IPS DF 4.7 (cell line): ENCODE measurements around the gene USP9X.
"Not testable (repeated sequence)": the region's sequence is repeated elsewhere in the genome, so short reads cannot be mapped to it uniquely, and the experiment has no call there.

Source experiments
- DNase-seq: peaks from one replicate; pipeline ENCODE4 v3.0.0-alpha.2; 2013; ENCODE audit warnings: low spot score; ENCODE audit errors: extremely low read depth

USP9X gene

DNA sequence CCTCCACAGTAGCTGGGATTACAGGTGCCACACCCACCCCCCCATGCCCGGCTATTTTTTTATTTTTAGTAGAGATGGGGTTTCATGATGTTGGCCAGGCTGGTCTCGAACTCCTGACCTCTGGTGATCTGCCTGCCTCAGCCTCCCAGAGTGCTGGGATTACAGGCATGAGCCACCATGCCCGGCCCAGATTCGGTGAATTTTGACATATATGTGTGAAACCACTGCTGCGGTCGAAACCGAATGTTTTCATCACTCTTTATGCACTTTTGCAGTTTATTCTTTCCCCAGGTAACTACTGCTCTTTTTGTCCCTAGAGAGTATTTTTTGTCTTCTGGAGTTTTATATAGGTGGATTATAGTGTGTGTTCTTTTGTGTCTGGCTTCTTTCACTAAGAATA lies 101.7 kb downstream of the USP9X start:
- not testable (repeated sequence) for DNase-seq

DNA sequence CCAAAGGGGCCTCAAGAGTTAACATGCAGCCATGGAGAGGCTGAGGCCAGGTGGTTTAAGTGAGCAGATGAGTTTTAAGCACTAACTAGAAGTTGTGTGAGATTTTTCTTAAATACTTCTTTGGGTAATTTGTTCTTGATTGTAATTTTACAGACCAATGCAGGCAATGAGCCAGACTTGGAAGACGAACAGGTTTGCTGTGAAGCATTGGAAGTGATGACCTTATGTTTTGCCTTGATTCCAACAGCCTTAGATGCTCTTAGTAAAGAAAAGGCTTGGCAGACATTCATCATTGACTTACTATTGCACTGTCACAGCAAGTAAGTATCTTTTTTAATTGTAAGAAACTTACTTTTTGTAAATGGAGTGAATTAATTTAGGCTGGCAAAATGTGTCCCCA lies 103.9 kb downstream of the USP9X start:
- no peak for DNase-seq

DNA sequence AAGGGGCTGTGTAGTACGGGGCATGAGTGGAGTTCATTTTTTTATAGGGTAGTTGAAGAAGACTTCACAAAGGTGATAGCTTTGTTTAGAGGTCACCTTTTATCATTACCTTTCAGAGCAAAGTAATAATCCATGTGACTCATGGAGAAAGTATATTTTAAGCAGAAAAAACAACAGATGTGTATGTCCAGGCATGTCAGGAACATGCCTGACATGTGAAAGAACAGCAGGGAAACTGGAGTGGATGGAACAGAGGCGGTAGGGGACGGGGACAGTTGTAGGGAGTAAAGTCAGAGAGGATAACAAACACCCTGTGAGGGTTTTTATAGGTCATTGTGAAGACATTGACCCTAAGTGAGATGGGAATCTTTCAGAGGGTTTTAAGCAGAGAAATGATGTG lies 107.6 kb downstream of the USP9X start:
- no peak for DNase-seq

DNA sequence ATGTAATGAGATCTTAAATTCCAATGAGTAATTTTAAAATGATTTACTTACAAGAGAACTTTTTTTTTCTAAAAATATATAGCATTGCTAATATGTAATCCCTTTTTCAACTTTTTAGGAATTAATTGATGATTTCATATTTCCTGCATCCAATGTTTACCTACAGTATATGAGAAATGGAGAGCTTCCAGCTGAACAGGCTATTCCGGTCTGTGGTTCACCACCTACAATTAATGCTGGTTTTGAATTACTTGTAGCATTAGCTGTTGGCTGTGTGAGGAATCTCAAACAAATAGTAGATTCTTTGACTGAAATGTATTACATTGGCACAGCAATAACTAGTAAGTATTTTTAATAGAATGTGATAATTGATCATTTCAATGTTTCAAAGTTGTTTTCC lies 113.2 kb downstream of the USP9X start:
- DNase-seq, result no peak

DNA sequence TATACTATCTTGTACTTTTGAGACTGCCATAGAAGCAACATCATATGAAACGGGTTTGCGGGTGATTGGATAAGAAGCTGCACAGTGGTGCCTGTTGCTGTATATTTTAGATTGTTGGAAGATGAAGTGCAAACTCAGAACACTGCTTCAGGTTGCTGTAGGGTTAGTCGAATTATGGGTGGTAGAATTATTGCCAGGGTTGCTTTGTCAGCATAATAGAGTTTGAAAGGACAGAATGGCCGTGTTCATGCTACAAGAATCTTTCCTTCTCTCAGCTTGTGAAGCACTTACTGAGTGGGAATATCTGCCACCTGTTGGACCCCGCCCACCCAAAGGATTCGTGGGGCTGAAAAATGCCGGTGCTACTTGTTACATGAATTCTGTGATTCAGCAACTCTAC lies 115.5 kb downstream of the USP9X start:
- no peak for DNase-seq

DNA sequence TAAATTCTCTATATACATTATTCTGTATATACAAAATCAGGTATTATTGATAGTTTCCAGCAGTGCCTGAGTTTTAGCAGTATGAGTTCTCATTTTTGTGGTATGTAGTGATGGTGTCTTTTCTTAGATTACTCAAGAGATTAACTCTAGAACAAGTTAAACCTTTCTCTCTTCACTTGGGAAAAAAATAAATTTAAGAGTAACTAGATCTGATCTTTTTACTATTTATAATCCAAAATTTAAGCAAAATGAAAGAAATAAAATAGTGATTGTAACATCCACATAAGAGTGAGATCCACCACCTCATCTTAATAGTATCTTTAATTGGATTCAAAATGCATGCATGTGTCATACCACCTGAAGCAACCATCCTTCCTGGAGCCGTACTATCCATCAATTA lies 124.6 kb downstream of the USP9X start:
- DNase-seq, result no peak

DNA sequence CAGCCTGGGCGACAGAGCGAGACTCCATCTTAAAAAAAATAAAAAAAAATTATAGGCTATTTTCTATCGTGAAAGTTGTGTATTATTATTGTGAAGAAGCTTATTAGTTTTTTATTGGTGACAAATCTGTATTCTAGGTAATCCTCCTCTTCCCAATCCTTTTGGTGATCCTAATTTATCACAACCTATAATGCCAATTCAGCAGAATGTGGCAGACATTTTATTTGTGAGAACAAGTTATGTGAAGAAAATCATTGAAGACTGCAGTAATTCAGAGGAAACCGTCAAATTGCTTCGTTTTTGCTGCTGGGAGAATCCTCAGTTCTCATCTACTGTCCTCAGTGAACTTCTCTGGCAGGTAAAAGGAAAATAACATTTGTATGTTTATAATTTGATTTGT lies 139.4 kb downstream of the USP9X start:
- no peak for DNase-seq

DNA sequence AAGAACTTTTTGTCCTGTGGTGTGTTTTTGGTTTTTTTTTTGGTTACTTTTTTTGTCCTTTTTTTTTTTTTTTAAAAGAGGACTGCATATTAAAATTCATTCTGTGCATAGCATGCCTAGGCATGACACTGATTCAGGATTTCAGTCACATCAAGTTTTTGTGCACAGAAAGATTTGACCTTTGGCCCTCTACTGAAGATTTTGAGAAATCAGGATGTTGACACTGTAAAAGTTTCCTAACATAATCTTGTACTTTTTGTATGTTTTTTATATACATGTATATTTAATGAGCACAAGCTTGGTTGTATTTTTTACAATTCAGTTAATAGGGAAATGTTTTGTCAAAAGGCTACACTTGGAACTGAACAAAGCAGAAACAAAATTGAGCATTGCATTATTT lies 148.7 kb downstream of the USP9X start:
- no peak for DNase-seq

DNA sequence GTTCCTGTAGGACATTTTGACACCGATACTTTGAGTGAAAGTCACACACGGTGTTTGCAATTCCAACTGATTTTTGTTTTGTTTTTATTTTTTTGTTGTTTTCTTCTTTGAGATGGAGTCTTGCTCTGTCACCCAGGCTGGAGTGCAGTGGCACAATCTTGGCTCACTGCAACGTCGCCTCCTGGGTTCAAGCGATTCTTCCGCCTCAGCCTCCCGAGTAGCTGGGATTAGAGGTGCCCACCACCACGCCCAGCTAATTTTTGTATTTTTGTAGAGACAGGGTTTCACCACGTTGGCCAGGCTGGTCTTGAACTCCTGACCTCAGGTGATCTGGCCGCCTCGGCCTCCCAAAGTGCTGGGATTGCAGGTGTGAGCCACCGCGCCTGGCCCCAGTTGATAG lies 149.2 kb downstream of the USP9X start:
- DNase-seq, result not testable (repeated sequence)

DNA sequence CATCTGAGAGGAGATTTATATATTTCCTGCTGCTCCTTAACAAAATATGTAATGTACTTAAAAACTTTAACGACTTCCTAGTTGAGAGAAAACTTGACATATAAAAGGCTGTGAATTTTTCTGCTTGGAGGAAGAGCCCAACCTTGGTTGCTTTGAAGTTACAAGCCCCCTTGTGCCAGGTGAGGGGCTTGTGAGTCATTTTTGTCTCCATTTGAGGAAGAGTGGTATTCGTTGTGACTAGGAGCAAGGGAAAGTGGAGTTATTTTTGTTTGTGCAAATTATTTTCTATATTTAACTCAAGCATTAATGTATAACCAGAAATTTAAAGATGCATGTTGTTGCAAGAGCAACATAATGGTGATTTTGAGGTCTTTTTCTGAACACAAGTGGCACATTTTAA lies 149.7 kb downstream of the USP9X start:
- no peak for DNase-seq

DNA sequence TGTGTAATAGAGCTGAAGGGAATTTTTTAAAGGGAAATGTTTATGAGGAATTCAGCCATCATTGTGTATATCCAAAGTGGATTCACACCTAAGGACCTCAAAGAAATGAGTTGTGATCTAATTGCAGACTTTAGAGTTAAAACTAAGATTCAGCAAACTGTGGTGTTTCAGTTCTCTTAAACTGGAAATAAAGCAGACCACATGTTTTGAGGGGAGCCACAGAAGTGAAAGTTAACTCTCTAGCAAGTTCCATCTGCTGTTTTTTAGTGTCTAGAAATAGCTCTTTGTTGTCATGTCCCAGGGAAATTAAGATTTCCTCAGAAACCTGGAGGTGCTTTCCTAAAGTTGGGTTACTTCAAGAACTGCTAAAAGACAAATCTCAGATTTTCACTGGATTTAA lies 151.4 kb downstream of the USP9X start:
- DNase-seq, result no peak

DNA sequence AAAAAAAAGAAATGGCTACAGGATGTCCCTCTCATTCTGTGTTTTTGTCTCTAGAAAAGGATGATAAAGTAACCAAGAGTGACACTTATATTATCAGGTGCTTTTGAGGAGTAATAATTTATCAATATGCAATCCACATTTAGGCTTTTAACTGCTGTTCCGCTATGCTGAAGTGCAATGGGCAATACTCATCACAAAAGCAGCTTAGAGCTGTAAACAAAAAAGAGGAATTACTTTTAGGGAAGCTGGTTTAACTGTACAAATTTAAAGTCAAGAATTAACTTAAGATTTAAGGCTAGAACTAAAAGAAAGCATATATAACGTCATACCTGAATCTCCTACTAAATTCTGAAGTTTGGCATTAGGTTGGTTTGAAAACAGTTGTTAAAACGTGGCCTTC lies 155.3 kb downstream of the USP9X start:
- no peak for DNase-seq

DNA sequence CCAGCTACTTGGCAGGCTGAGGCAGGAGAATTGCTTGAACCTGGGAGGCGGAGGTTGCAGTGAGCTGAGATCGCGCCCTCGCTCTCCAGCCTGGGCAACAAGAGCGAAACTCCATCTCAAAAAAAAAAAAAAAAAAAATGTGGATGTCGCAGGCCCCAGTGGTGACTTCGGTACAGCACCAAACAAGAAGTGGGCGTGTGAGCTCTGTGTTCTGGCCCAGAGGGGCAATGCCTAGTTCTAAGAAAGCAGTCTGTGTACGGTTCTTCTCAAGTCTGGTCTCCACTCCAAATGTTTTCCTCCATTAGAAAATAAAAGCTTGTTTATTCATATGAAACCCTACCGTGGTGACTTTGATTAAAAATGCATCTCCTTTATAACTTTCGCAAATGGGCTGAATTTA lies 156.7 kb downstream of the USP9X start:
- no peak for DNase-seq

DNA sequence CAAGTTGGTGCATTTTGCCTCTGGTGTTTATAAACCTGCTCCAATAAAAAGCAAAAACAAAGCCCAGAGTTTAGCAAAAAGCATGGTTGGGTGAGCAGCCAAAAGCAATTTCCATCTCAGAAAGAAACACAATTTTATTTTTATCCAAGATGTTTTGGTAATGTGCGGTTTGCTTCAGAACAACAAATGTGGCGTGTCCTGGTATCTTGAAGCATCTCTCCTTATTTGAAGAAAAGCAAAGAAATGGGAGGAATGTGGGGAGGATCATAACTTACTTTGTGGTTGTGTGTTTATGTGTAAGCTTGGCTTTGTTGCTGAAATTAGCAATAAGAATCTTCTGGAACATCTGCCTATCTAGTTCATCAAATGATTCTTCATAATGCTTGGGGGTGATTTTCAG lies 160.4 kb downstream of the USP9X start:
- no peak for DNase-seq

DNA sequence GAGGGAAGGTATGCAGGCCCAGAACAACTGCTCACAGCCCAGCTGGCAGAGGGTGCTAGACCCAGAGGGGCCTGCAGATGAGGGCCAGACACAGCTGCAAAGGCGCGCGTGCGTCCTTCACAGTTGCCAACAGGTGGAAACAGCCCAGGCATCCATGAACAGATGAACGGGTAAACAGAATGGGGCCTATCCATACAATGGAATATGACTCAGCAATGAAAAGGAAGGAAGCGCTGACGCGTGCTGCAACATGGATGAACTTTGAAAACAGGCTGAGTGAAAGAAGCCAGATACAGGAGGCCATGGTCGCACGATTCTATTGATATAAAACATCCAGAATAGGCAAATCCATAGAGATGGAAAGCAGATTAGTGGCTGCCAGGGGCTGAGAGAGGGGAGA lies 165.6 kb downstream of the USP9X start:
- no peak for DNase-seq

DNA sequence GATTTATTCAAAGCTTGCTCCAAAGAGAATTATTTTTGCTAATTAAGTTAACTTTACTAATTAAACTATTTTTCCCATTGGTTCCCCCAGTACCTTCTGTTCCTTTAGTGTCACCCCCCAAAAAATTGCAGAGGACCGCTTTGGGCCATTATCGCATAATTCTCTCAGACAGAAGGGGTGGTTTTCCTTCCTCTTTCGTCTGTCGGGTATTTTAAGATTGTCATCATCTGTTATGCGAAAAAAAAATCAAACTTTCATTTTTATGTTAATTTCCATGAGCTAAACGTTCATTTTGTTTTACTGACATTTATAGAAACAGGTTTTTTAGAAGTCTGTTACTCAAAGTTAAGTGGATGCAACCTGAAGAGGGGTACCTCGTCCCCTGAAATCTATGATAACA lies 172.6 kb downstream of the USP9X start:
- no peak for DNase-seq

DNA sequence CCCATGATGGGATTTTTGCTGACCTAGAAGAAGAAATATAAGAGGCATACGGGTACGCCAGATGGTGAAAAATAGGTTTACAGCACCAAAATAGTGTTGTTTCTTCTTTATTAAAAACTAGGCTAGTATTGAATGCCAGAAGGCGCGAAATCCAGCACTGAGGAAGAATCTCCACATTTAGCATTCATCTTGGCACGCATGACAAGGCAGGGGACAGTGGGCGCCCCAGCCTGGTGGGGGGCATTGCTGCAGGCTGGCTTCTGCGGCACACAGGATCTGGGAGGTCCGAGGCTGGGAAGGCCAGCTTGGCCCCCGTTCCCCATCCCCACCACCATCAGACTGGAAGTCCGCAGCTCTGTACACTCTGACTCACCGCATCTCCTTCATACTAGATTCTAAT lies 173.0 kb downstream of the USP9X start:
- no peak for DNase-seq

DNA sequence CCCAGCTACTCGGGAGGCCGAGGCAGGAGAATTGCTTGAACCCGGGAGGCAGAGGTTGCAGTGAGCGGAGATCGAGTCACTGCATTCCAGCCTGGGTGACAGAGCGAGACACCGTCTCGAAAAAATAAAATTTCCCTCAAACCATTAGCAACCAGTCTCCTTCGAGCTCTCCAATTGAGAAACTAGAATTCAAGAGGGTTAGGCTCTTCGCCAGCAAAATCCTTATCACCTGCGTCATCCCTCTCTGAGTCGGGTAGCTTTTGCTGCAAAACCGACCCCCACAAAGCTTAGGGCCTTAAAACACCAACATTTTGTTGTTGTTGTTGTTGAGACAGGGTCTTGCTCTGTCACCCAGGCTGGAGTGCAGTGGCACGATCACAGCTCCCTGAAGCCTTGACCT lies 173.6 kb downstream of the USP9X start:
- DNase-seq, result no peak

DNA sequence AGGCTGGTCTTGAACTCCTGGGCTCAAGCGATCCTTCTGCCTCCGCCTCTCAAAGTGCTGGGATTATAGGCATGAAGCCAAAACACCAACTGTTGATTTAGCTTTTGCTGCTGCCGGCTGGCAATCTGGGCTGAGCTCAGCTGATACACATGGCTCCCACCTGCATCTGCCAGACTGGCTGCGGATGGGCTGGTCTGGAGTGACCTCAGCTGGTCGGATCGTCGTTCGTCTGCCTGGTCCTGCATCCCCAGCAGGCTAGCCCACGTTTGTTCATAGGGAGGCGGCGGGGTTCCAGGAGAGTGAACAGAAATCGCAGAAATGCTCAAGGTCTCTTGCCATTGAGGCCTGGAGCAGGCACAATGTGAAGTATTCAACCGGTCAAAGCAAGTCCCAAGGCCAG lies 174.3 kb downstream of the USP9X start:
- DNase-seq, result no peak

DNA sequence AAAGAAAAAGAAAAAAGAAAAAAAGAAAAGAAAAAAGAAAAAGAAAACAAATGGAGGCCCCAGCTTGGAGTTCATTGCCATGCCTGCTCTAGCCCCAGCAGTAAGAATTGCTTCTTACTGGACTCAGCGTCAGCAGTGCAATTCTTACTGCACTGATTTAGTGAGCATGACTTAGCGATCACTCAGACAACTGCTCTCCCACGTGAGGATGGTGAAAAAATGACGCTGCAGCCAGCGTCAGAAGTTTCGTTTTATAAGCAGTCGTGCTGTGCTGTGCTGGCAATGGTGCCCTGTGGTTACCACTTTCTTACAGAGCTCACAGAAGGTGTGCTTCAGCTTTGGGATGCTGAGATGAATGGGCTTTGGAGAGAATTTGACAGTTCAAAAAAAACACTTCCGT lies 180.4 kb downstream of the USP9X start:
- DNase-seq, result no peak

DNA sequence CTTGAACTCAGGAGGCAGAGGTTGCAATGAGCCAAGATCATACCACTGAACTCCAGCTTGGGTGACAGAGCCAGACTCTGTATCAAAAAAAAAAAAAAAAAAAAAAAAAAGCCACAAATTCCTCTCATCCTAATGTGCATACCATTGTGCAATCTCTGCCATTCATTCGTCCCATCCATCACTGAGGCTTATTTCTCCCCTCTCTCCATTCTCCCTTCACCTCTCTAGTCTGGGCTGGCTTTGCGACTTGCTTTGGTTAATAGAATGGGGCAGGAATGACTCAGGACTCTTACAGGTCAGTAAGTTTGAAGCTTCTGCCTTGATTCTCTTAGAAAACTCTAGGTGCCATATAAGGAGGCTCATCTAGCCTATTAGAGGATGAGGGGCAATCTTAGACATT lies 188.4 kb downstream of the USP9X start:
- DNase-seq, result no peak

DNA sequence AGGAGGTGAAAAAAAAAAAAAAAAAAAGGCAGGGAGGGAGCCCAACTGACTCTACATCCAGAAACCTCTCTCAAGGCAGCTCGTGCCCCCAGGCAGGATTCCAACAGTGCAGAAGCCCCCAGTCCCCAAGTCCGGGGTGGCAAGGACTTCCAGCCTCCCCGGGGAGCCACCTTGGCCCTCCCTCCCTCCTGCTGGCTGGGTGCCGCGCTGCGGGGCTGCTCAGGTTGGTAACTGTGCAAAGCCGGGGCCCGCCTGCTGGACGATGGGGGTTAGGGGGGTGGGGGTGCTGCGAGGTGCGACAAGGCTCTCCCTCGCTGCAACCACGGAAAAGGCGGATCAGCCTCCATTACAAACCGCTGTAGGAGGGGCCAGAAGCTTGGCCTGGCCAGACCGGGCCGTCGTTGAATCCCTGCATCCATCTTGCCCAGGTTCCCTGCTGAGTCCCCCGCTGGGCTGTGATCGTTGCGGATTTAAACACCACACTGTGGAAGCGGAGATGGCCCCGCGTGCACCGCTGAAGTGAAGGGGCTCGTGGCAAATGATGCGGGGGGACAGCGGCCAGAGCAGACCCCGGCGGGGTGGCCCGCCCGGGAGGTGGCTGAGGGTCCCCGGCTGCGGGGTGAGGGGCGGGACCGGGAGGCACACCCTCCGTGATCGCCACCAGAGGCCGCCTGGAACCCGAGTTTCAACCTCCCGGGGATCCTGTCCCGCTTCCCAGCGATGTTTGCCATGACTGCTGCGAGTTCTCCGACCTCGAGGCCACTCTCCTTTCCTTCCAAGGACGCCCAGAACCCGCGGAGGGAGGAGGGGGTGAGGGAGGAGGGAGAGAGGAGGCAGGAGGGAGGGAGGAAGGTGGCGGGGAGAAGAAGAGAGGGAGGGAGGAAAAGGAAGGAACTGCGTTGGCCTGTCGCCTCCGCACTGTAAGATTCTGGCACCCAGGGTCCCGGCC lies 190.7 kb downstream of the USP9X start:
- DNase-seq, result no peak

DNA sequence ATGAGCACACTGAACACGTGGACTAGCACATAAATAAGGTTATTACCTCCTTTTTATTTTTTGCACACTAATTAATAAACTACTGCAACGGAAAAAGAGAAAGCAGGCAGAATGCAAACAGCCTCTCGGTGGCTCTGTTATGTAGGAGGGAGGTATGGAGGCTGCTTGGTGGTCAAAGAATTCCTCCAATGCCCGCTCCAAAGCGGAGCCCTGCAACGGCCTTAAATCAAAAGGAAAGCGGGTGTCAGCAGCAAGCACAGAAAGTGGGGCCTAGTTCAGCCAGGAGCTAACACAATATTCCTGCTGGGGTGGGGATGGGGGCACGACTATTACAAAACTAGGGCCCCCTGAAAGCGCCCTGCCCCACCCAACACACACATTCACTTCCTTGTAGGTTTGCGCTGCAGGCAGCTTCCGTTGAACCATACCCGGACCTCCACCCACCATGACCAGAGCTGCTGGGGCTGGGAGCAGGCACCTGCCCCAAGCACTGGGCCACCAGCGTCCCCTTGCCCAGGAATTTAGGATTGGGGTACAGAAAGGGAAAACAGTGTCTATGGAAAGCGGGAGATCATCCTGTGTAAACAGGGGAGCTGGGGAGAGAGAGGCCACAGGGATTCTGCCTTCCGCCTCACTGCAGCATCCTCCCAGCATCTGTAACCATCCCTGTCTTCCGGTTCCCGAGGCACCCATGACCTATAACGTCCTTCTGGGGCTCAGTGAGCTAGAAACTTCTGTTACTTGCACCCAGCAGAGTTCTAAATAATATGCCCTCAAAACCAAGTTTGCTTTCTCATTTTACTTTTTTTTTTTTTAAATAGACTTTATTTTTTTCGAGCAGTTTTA lies 191.6 kb downstream of the USP9X start:
- DNase-seq, result no peak
